Loucy (cell line): ENCODE results near the gene DLGAP1.

ENCODE experiments used
- H2AFZ ChIP-seq: fragments of 200-600 bp; sonication (generic); 2 replicates; pipeline ENCODE4 v1.6.0; 2016; ENCODE audit warnings: antibody characterized with exemption, mild to moderate bottlenecking, low read length, moderate library complexity
- H3F3A ChIP-seq: fragments of 200-600 bp; 2 replicates; pipeline ENCODE4 v1.6.0; 2016; ENCODE audit warnings: antibody characterized with exemption, low read depth, mild to moderate bottlenecking
- H3K27me3 ChIP-seq: fragments of 200-600 bp; sonication (generic); 2 replicates; pipeline ENCODE4 v1.6.1; 2014; ENCODE audit warnings: low read length, mild to moderate bottlenecking; ENCODE audit not compliant: insufficient read depth, poor library complexity, severe bottlenecking
- H3K36me3 ChIP-seq: fragments of 200-600 bp; sonication (generic); 2 replicates; pipeline ENCODE4 v1.6.1; 2016; ENCODE audit warnings: low read length; ENCODE audit not compliant: insufficient read depth
- H3K4me1 ChIP-seq: fragments of 200-600 bp; sonication (generic); 2 replicates; pipeline ENCODE4 v1.5.1; 2014; ENCODE audit warnings: low read length, mild to moderate bottlenecking; ENCODE audit not compliant: insufficient read depth, poor library complexity, severe bottlenecking
- H3K4me2 ChIP-seq: fragments of 200-600 bp; sonication (generic); 2 replicates; pipeline ENCODE4 v1.6.0; 2014; ENCODE audit warnings: antibody characterized with exemption, low read length, low read depth, mild to moderate bottlenecking; ENCODE audit not compliant: poor library complexity, severe bottlenecking
- H3K4me3 ChIP-seq: fragments of 200-600 bp; sonication (generic); 2 replicates; pipeline ENCODE4 v1.5.1; 2014; ENCODE audit warnings: low read length, mild to moderate bottlenecking, mixed read lengths; ENCODE audit not compliant: poor library complexity, severe bottlenecking
- H3K79me2 ChIP-seq: fragments of 200-600 bp; sonication (generic); 2 replicates; pipeline ENCODE4 v1.6.1; 2014; ENCODE audit warnings: low read length; ENCODE audit not compliant: insufficient read depth
- H3K9ac ChIP-seq: fragments of 200-600 bp; sonication (generic); 2 replicates; pipeline ENCODE4 v1.6.0; 2014; ENCODE audit warnings: mild to moderate bottlenecking, low read depth, low read length, moderate library complexity; ENCODE audit not compliant: poor library complexity, severe bottlenecking
- H3K9me2 ChIP-seq: fragments of 200-600 bp; sonication (generic); replicated peaks from 2 replicates; pipeline ENCODE4 v1.6.1; 2016; ENCODE audit warnings: low read depth, low read length, mixed read lengths
- H3K9me3 ChIP-seq: fragments of 200-600 bp; sonication (generic); 2 replicates; pipeline ENCODE4 v1.6.1; 2014; ENCODE audit warnings: mild to moderate bottlenecking, antibody characterized with exemption, low read length, low read depth; ENCODE audit not compliant: insufficient read depth
- H4K20me1 ChIP-seq: fragments of 200-600 bp; sonication (generic); 2 replicates; pipeline ENCODE4 v1.6.0; 2014; ENCODE audit warnings: antibody characterized with exemption, low read length, mild to moderate bottlenecking; ENCODE audit not compliant: insufficient read depth, poor library complexity, severe bottlenecking
- EZH2phosphoT487 ChIP-seq: fragments of 200-600 bp; IDR thresholded peaks from 2 replicates; pipeline ENCODE4 v1.6.1; 2018; ENCODE audit warnings: antibody characterized with exemption, mild to moderate bottlenecking, moderate library complexity, borderline replicate concordance
- TF ChIP-seq, protein P1 (sequence below): fragments of 200-600 bp; sonication (generic); conservative IDR thresholded peaks from 2 replicates; pipeline ENCODE4 v1.5.1; 2014; ENCODE audit warnings: mild to moderate bottlenecking, antibody characterized with exemption, low read length

DLGAP1 gene

DNA sequence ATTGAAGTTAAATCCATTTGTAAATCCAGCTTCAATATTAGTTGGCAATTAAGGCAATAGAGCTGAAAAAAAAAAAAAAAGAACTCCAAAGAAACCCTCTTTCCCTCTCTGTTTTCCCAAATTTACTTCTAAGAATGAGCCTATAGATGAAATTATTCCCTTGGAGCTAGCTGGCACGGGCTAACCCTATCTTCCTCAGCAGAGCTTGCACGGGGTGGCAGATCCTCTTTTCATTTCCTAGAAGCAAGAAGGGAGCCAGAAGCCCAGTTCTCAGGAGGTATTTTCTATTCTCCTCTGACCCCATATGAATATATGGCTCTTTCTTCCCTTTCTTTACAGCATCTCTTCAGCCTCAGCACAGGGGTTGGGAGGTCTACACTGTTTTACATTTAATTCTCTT, 579.1 kb downstream of the DLGAP1 start:
- Histone ChIP-seq H3K4me1 (no peaks in the 10 kb centered on the region), H2AFZ (no peak overlapping the region), H3K9me2 (0 out of 2 replicates have a peak, but pooled peaks cover 4% of the 10 kb centered on the region), H3K27me3 (no peaks in the 10 kb centered on the region), H3K9ac (no peak overlapping the region), H3K9me3 (no peaks in the 10 kb centered on the region; the same call in 1 of the 2 replicates), H3K4me3 (no peak overlapping the region), H3K4me2 (no peak overlapping the region), H4K20me1 (no peaks in the 10 kb centered on the region), H3K79me2 (no peaks in the 10 kb centered on the region), H3K36me3 (no peaks in the 10 kb centered on the region), H3F3A (no peaks in the 10 kb centered on the region)
- TF ChIP-seq, protein P1, sequence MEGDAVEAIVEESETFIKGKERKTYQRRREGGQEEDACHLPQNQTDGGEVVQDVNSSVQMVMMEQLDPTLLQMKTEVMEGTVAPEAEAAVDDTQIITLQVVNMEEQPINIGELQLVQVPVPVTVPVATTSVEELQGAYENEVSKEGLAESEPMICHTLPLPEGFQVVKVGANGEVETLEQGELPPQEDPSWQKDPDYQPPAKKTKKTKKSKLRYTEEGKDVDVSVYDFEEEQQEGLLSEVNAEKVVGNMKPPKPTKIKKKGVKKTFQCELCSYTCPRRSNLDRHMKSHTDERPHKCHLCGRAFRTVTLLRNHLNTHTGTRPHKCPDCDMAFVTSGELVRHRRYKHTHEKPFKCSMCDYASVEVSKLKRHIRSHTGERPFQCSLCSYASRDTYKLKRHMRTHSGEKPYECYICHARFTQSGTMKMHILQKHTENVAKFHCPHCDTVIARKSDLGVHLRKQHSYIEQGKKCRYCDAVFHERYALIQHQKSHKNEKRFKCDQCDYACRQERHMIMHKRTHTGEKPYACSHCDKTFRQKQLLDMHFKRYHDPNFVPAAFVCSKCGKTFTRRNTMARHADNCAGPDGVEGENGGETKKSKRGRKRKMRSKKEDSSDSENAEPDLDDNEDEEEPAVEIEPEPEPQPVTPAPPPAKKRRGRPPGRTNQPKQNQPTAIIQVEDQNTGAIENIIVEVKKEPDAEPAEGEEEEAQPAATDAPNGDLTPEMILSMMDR, result no peak
- TF ChIP-seq EZH2phosphoT487, result no peak

DNA sequence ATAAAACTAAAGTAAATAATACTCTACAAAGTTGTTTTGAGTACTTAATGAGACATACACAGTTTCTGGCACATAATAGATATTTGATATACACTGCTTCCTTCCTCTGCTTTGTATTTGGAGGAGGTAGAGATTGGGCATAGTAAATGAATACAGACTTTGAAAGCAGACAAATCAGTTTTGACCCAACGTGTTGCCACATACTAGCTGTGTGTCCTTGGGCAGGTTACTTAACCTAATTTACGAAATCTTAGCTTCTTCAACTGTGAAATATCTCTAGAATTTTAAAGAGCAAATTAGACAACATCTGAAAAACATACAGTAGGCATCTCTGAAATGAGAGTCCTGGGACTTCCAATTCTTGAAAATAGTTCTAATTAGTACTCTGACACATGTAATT, 579.7 kb downstream of the DLGAP1 start:
- Histone ChIP-seq H3K4me2 (no peak overlapping the region), H3K9me3 (no peaks in the 10 kb centered on the region; the same call in 1 of the 2 replicates), H3K27me3 (no peaks in the 10 kb centered on the region), H4K20me1 (no peaks in the 10 kb centered on the region), H3K36me3 (no peaks in the 10 kb centered on the region), H3K9me2 (0 out of 2 replicates have a peak, but pooled peaks cover 4% of the 10 kb centered on the region), H3K79me2 (no peaks in the 10 kb centered on the region), H3K9ac (no peak overlapping the region), H3F3A (no peaks in the 10 kb centered on the region), H3K4me3 (no peak overlapping the region), H2AFZ (no peak overlapping the region), H3K4me1 (no peaks in the 10 kb centered on the region)
- TF ChIP-seq, protein P1, result no peak
- no peak for TF ChIP-seq EZH2phosphoT487

DNA sequence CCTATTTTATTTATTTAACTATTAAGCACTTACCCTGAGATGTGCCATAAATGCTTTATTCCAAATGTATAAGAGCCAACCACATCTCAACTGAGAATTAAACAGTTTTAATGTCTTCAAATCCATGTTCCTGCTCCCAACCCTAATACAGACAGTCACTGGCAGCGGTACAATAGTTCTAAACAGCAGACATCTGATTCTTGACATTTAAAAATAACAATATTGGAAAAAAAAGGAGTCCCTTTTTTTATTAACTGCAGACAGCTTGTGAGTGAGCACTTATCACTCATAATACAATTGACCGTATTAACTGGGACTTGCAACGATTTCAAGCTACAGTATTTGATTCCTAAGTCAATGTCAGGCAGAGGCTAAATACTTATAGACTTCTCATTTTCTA, 580.5 kb downstream of the DLGAP1 start:
- H3K79me2 ChIP-seq, result no peaks in the 10 kb centered on the region
- H3K9me3 ChIP-seq, result no peaks in the 10 kb centered on the region
- no peak overlapping the region for H3K9ac ChIP-seq
- no peaks in the 10 kb centered on the region for H3F3A ChIP-seq
- no peak overlapping the region for H3K4me2 ChIP-seq
- H3K4me1 ChIP-seq, result no peaks in the 10 kb centered on the region
- no peak overlapping the region for H3K4me3 ChIP-seq
- 0 out of 2 replicates have a peak, but pooled peaks cover 4% of the 10 kb centered on the region for H3K9me2 ChIP-seq
- TF ChIP-seq EZH2phosphoT487, result no peak
- TF ChIP-seq, protein P1, result no peak
- H2AFZ ChIP-seq, result no peak overlapping the region
- no peaks in the 10 kb centered on the region for H4K20me1 ChIP-seq
- H3K27me3 ChIP-seq, result no peaks in the 10 kb centered on the region
- no peaks in the 10 kb centered on the region for H3K36me3 ChIP-seq
